PC-3 (cell line): Measurements from ENCODE around the gene AICDA. TPM values are rescaled to one million over a fixed set of nuclear protein-coding genes. Genes with fewer than 3 reads are reported as not detected.

Source experiments
- ATAC-seq: fragments of 200-7000 bp; cut with Tn5 transposase; 2 replicates; pipeline ENCODE4 v1.9.1; 2020; ENCODE audit warnings: mild to moderate bottlenecking, moderate library complexity
- BruUV-seq: library from RNA; stranded (reverse); fragments of 400-500 nt; replicated peaks from 2 replicates; lab custom pipeline; 2021; lab: Mats Ljungman, UMichigan
- CTCF ChIA-PET: fragments of 300-600 bp; sonication (Branson Sonifier 250); formaldehyde crosslinking; loops from one replicate; lab custom pipeline; 2022; ENCODE audit warnings: antibody characterized with exemption; lab: Charles Lee
- POLR2A ChIA-PET: fragments of 300-600 bp; sonication (Branson Sonifier 250); formaldehyde crosslinking; loops from one replicate; lab custom pipeline; 2022; ENCODE audit warnings: antibody characterized with exemption; ENCODE audit not compliant: unreplicated experiment; lab: Charles Lee
- DNase-seq: peaks from one replicate; pipeline ENCODE4 v3.0.0-alpha.2; 2015
- H2AFZ ChIP-seq: fragments of 300-600 bp; sonication (generic); 2 replicates; pipeline ENCODE4 v1.6.0; 2016; ENCODE audit warnings: antibody characterized with exemption, low read length
- H3F3A ChIP-seq: fragments of 300-600 bp; sonication (generic); one replicate; pipeline ENCODE4 v1.6.0; 2017; ENCODE audit warnings: antibody characterized with exemption, low read length, control low read depth, mild to moderate bottlenecking; ENCODE audit not compliant: unreplicated experiment
- H3K27ac ChIP-seq: fragments of 300-600 bp; sonication (generic); 2 replicates; pipeline ENCODE4 v1.5.1; 2016; ENCODE audit warnings: mild to moderate bottlenecking, low read length
- H3K27me3 ChIP-seq: fragments of 300-600 bp; sonication (generic); 2 replicates; pipeline ENCODE4 v1.6.1; 2016; ENCODE audit warnings: low read length, mixed read lengths
- H3K36me3 ChIP-seq: fragments of 300-600 bp; sonication (generic); 2 replicates; pipeline ENCODE4 v1.6.1; 2016; ENCODE audit warnings: low read depth, mixed run types, low read length, mixed read lengths
- H3K4me1 ChIP-seq: fragments of 300-600 bp; sonication (generic); 2 replicates; pipeline ENCODE4 v1.5.1; 2016; ENCODE audit warnings: low read length; ENCODE audit not compliant: insufficient read depth
- H3K4me2 ChIP-seq: fragments of 300-600 bp; sonication (generic); 2 replicates; pipeline ENCODE4 v1.6.0; 2016; ENCODE audit warnings: low read length
- H3K4me3 ChIP-seq: fragments of 300-600 bp; sonication (generic); 2 replicates; pipeline ENCODE4 v1.5.1; 2016; ENCODE audit warnings: mild to moderate bottlenecking, low read length, mixed read lengths
- H3K79me2 ChIP-seq: fragments of 300-600 bp; sonication (generic); 2 replicates; pipeline ENCODE4 v1.6.1; 2017; ENCODE audit warnings: low read length, mixed read lengths
- H3K9ac ChIP-seq: fragments of 300-600 bp; sonication (generic); 2 replicates; pipeline ENCODE4 v1.6.0; 2016; ENCODE audit warnings: mild to moderate bottlenecking, low read length
- H3K9me2 ChIP-seq: fragments of 300-600 bp; sonication (generic); replicated peaks from 2 replicates; pipeline ENCODE4 v1.6.1; 2016; ENCODE audit warnings: mixed run types, low read length, mixed read lengths
- H3K9me3 ChIP-seq: fragments of 300-600 bp; sonication (generic); 2 replicates; pipeline ENCODE4 v1.6.1; 2016; ENCODE audit warnings: low read length, mixed read lengths
- H4K20me1 ChIP-seq: fragments of 300-600 bp; sonication (generic); 2 replicates; pipeline ENCODE4 v1.6.1; 2016; ENCODE audit warnings: low read length, mixed read lengths
- EZH2 ChIP-seq: fragments of 300-600 bp; sonication (generic); IDR thresholded peaks from one replicate; pipeline ENCODE4 v1.6.1; 2017; ENCODE audit warnings: antibody characterized with exemption, mild to moderate bottlenecking, low read length; ENCODE audit not compliant: unreplicated experiment
- EZH2phosphoT487 ChIP-seq: fragments of 300-600 bp; sonication (generic); IDR thresholded peaks from 2 replicates; pipeline ENCODE4 v1.6.1; 2018; ENCODE audit warnings: mild to moderate bottlenecking, antibody characterized with exemption, low read length, borderline replicate concordance
- intact Hi-C: fragments of 100-400 bp; cut with micrococcal nuclease; formaldehyde crosslinking; loops from 2 replicates; pipeline ENCODE4 v1.9.0; 2023
- total RNA-seq: library from RNA; depleted of rRNA; stranded (reverse); fragments of >200 nt; gene quantifications from 2 replicates; pipeline ENCODE4 v1.2.3, GENCODE V29; 2014
- TF ChIP-seq, protein P1 (sequence below): fragments of 300-600 bp; sonication (generic); conservative IDR thresholded peaks from 2 replicates; pipeline ENCODE4 v1.5.1; 2017; ENCODE audit warnings: antibody characterized with exemption, low read depth, mild to moderate bottlenecking, low read length

The AICDA gene
- total RNA-seq, 1 experiment from 2014 or later = not detected

DNA sequence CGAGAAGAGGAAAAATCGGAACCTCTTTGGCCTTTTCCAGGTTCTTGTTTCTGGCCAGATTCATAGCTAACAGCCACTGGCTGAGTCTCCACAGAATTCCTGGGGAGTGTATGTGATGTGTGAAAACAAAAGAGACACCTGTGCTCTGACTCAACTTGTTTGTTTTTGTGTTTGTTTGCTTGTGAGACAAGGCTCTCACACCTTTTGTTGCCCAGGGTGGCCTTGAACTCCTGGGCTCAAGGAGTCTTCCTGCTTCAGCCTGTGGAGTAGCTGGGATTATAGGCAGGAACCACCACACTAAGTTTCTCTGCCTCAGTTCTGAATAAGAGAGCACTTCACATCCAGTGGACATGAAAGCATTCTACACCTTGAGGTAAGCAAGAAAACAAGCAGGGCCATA is 27.3 kb upstream of the AICDA start:
- no peaks in the 10 kb centered on the region for H3K79me2 ChIP-seq
- H3K9me2 ChIP-seq = no peaks in the 10 kb centered on the region
- H3F3A ChIP-seq = no peaks in the 10 kb centered on the region
- no peaks in the 10 kb centered on the region for H3K4me1 ChIP-seq
- no peak overlapping the region for H3K9ac ChIP-seq
- H4K20me1 ChIP-seq = no peaks in the 10 kb centered on the region
- CTCF ChIA-PET = no interaction called here
- POLR2A ChIA-PET = no interaction called here
- intact Hi-C loops = no loop called here
- H3K27me3 ChIP-seq = no peaks in the 10 kb centered on the region
- no peak overlapping the region for H3K4me2 ChIP-seq
- no peaks in the 10 kb centered on the region for H3K9me3 ChIP-seq
- H2AFZ ChIP-seq = no peak overlapping the region
- ATAC-seq (no peak), DNase-seq (no peak)
- BruUV-seq = no TSS peak
- no peaks in the 10 kb centered on the region for H3K36me3 ChIP-seq
- TF ChIP-seq, protein P1, sequence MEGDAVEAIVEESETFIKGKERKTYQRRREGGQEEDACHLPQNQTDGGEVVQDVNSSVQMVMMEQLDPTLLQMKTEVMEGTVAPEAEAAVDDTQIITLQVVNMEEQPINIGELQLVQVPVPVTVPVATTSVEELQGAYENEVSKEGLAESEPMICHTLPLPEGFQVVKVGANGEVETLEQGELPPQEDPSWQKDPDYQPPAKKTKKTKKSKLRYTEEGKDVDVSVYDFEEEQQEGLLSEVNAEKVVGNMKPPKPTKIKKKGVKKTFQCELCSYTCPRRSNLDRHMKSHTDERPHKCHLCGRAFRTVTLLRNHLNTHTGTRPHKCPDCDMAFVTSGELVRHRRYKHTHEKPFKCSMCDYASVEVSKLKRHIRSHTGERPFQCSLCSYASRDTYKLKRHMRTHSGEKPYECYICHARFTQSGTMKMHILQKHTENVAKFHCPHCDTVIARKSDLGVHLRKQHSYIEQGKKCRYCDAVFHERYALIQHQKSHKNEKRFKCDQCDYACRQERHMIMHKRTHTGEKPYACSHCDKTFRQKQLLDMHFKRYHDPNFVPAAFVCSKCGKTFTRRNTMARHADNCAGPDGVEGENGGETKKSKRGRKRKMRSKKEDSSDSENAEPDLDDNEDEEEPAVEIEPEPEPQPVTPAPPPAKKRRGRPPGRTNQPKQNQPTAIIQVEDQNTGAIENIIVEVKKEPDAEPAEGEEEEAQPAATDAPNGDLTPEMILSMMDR = no peak
- TF ChIP-seq EZH2phosphoT487 = no peak
- no peak overlapping the region for H3K4me3 ChIP-seq
- H3K27ac ChIP-seq = no peak overlapping the region

DNA sequence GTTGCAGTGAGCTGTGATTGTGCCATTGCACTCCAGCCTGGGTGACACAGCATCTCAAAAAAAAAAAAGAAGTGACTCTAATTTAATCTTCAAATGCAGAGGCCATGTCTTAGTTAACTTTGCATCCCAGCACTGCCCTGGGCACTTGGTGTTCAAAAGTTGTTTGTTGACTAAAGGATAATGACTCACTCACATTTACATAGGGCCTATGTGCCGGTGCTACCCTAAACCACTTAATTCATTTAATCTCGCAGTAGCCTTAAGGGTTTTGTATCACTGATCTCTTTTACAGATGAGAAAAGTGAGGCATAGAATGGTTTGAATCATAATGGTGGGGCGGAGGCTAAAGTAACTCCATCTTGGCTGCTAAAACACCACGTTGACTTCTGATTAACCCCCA is 26.3 kb upstream of the AICDA start:
- intact Hi-C loops = no loop called here

GRCh38 chr12:8637666-8638065 is 25.0 kb upstream of the AICDA start:
- Histone ChIP-seq H3K27ac (no peak overlapping the region), H3K4me3 (no peak overlapping the region), H3K4me2 (no peak overlapping the region), H3K9ac (no peak overlapping the region), H3K4me1 (no peaks in the 10 kb centered on the region), H3K9me2 (no peaks in the 10 kb centered on the region), H3K27me3 (peaks cover 4% of the 10 kb centered on the region; the same call in 1 of the 2 replicates), H4K20me1 (no peaks in the 10 kb centered on the region), H3K9me3 (no peaks in the 10 kb centered on the region), H3F3A (no peaks in the 10 kb centered on the region), H3K36me3 (no peaks in the 10 kb centered on the region), H2AFZ (no peak overlapping the region), H3K79me2 (no peaks in the 10 kb centered on the region)
- ChIA-PET POLR2A (no interaction called here), CTCF (no interaction called here)
- intact Hi-C loops = no loop called here
- ATAC-seq (no peak), DNase-seq (no peak)
- BruUV-seq = no TSS peak
- TF ChIP-seq, protein P1 = no peak
- TF ChIP-seq EZH2phosphoT487 (no peak), EZH2 (no peak)

More for the DNA sequence above, 26.3 kb upstream of the AICDA start:
- no peak for DNase-seq
- Histone ChIP-seq H3K9ac (no peak overlapping the region), H3K4me1 (no peaks in the 10 kb centered on the region), H3F3A (no peaks in the 10 kb centered on the region), H2AFZ (no peak overlapping the region), H4K20me1 (no peaks in the 10 kb centered on the region), H3K79me2 (no peaks in the 10 kb centered on the region), H3K9me2 (no peaks in the 10 kb centered on the region), H3K4me3 (no peak overlapping the region), H3K4me2 (no peak overlapping the region), H3K36me3 (no peaks in the 10 kb centered on the region), H3K27me3 (peaks cover 4% of the 10 kb centered on the region; the same call in 1 of the 2 replicates), H3K27ac (no peak overlapping the region), H3K9me3 (no peaks in the 10 kb centered on the region)
- ATAC-seq = no peak
- POLR2A ChIA-PET = no interaction called here
- no TSS peak for BruUV-seq
- TF ChIP-seq EZH2phosphoT487 (no peak), EZH2 (no peak)
- TF ChIP-seq, protein P1 = no peak
- CTCF ChIA-PET = no interaction called here
